ENCODE data around the gene LETM1.

Gene LETM1

DNA sequence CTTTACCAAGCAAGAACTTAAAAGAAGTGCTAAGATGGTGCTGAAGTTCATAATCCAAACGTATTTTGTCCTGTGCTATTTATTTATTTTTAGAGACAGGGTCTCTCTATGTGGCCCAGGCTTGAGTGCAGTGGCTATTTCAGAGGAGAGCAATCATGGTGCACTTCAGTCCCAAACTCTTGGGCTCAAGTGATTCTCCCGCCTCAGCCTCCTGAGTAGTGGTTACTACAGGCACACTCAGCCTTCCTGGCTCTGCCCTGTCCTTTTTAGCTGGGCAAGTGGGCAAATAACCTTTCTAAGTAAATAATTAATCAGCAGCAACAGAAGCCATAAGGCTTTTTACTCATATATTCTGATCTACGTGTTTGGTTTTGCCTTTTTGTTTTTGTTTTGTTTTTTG, 17.8 kb upstream of the LETM1 start:
- FAIRE-seq, result no peak
- no peak for DNase-seq (ENCODE audit: extremely low spot score, insufficient read length, low read depth)

DNA sequence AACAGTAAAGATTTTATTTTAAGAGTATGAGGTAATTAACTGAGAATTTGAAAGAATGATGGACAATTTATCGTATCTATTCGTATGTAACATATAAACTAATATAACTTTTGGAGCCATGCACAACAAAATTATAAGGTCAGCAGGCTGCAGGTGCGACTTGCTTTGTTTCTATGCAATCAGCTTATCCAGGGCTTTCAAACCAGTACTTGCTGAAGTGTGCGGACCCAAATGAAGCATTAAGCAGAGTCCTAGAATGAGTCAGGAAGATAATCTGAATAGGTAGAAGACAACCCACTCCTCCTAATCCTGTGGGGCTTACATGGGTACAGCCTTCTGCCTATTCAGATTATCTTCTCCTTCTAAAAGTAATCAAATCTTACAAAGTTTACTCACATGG, 17.3 kb upstream of the LETM1 start:
- FAIRE-seq (no peak), DNase-seq (ENCODE audit: extremely low spot score, insufficient read length, low read depth) (no peak)

DNA sequence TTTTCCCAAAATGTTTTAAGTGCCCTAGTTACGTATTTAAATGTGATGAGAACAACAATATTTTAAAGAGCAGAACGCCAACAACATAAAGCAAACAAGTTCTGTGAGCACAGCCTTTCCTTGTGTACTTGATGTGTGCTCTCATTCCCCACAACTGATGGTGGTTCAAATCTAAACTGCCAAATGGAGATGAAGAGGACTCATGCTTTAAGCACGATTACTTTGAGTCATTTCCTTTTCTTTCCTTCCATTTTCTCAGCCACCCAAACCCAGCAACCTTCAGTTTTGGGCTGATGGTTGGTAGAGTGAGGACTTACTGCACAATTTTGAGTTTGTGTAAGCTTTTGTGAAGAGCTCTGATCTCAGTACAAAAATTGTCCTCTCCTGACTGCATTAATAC, 16.9 kb upstream of the LETM1 start:
- DNase-seq (ENCODE audit: extremely low spot score, insufficient read length, low read depth) (no peak), FAIRE-seq (peak; percentile 61)

DNA sequence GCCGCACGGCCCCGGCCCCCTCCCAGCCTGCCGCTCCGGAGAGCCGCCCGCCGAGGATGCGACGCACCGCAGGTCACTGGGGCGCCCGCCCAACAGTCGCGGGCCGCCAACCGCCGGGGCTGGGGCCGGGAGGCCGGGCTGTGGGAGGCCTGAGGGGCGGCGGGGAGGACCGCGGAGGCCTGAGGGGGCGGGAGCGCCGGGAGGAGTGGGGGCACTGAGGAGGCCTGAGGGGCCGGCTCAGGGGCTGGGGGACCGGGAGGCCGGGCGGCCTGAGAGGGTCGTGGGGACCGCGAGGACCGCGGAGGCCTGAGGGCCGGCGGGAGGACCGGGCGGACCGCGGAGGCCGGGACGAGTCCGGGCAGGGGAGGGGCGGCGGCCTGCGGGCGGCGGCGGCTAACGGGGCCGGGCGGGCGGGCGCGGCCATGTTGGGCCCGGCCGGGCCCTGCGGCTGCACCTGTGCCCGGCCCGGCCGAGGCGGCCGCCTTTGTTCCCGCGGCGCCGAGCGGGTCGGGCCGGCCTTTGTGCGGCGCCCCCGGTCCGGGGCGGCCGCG, 15.6 kb upstream of the LETM1 start:
- no peak for FAIRE-seq

DNA sequence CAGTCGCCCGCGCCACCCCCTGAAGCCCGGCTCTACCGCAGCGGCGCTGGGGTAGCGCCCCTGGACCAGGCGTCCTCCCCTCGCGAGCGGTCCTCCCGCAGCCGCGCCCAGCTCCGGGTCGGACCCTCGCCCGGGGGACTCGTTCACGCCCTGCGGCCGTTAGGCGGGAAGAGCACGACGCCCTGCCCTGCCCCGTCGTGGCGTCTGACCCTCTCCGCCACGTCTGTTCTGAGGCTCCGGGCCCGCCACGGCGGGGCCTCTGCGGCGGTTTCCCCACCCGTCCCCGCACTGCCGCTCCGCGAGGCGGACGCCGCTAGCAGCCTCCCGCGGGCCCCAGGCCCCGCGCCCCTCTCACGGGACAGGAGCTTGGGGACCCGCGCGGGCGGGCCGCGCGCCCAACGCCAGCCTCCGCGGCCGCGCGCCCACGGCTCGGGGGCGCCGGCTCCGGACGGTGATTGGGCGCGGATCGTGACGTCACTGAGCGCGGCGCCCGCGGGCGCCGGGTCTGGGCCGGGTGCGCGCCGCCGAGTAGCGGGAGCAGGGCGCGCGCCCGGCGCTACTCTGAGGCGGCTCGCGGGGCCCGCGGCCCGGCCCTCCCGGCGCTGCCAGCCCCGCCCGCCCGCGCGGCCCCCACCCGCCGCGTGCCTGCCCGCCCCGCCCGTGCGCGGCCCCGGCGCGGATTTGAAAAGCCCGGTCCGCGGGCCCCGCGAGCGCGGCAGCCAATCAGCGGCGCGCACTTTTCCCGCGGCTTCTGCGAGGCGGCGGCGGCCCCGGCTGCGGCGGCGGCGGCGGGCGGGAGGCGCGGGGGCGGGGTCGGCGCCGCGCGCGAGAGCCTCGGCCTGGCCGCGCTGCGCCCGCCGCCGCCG, 14.9 kb upstream of the LETM1 start, which contains the start of gene NSD2:
Gene NSD2, plus strand, starts transcription at position 816 of the 866 bp plus-strand sequence. CDS start 29,262 bp downstream, outside the sequence.
- peak; percentile 55 for FAIRE-seq
- DNase-seq (ENCODE audit: extremely low spot score, insufficient read length, low read depth), result peak; percentile 85

More for the DNA sequence above, 15.6 kb upstream of the LETM1 start:
- no peak for DNase-seq (ENCODE audit: extremely low spot score, insufficient read length, low read depth)

DNA sequence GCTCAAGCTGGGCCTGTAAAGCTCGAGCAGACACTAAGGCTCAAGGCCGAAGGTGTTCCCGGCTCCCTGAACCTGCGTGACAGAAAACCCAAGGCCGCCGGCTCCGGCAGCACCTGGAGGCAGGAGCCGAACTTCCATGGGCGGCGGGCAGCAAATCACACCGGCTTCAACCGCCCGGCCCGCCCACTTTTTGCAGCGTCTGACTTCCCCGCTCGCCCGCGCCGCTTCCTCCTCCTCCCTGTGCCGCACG, 14.3 kb upstream of the LETM1 start:
- DNase-seq (ENCODE audit: extremely low spot score, insufficient read length, low read depth) (no peak), FAIRE-seq (peak; percentile 70)

DNA sequence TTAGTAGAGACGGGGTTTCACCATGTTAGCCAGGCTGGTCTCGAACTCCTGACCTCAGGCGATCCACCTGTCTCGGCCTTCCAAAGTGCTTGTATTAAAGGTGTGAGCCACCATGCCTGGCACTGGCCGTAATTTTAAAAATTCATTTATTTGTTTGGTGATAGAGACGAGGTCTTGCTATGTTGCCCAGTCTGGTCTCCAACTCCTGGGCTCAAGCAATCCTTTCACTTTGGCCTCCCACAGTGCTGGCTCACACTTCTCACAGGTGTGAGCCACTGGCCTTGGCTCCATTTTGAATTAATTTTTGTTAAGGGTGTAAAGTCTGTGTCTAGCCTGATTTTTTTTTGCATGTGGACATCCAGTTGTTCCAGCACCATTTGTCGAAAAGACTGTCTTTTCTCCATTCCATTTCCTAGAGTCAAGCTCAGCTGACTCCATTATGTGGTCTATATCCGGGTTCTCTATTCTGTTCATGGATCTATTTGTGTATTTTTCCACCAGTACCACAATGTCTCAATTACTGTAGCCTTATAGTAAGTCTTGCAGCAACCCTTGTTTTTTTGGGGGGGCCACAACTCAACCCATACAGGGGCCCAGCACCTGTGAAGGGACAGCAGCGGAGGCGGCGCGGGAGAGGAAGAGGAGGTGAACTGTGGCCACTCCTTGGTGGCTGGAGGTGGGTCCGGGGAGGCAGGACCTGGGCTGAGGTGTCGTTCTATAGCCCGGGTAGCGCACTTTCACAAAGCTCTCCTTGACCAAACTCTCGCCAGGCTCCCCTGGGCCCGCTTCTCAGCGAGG, 13.8 kb upstream of the LETM1 start:
- DNase-seq (ENCODE audit: extremely low spot score, insufficient read length, low read depth) (no peak), FAIRE-seq (peak; percentile 21)

DNA sequence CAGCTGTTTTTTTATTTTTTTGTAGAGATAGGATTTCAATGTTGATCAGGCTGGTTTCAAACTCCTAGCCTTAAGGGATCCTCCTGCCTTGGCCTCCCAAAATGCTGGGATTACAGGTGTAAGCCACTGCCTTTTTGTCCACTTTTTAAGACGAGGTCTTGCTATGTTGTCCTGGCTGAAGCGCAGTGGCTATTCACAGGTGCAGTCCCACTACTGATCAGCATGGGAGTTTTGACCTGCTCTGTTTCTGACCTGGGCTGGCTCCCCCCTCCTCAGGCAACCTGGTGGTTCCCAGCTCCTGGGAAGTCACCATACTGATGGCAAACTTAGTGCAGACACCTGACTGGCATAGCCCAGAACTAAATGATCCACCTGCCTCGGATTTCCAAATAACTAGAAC, 13.0 kb upstream of the LETM1 start:
- DNase-seq (ENCODE audit: extremely low spot score, insufficient read length, low read depth) (no peak), FAIRE-seq (no peak)

DNA sequence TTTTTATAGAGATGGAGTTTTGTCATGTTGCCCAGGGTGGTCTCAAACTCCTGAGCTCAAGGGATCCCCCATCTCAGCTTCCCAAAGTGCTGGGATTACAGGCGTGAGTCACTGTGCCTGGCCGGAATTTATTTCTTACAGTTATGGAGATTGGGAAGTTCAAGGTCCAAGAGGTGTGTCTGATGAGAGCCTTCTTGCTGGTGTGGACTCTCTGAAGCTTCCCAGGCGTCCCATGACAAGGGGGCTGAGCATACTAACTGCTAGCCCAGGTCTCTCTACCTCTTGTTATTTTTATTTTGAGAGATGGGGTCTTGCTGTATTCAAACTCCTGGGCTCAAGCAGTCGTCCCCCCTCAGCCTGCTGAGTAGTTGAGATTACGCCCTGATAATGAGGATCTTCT, 12.3 kb upstream of the LETM1 start:
- FAIRE-seq (no peak), DNase-seq (ENCODE audit: extremely low spot score, insufficient read length, low read depth) (no peak)

DNA sequence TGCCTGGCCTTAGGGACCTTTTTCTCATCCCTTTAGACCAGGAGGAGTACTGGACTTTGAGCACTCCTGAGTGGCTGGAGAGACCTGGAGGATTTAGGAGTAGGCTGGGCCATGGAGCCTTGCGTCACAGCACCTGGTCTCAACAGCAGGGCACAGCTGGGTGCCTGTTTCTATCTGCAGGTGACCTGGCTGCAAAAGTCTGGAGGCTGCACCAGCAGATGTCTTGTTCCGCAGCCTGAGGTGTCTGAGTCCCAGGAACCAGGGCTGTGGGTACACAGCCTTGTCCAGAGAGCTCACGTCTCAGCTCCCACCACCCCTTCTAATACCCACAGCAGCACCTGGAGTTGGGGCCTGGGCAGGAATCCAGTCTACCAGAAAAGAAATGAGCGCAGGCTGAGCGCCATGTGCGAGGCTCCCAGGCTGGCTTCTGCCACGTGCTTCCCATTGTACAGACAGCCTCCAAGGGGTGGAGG, 10.3 kb upstream of the LETM1 start:
- FAIRE-seq (no peak), DNase-seq (ENCODE audit: extremely low spot score, insufficient read length, low read depth) (no peak)

DNA sequence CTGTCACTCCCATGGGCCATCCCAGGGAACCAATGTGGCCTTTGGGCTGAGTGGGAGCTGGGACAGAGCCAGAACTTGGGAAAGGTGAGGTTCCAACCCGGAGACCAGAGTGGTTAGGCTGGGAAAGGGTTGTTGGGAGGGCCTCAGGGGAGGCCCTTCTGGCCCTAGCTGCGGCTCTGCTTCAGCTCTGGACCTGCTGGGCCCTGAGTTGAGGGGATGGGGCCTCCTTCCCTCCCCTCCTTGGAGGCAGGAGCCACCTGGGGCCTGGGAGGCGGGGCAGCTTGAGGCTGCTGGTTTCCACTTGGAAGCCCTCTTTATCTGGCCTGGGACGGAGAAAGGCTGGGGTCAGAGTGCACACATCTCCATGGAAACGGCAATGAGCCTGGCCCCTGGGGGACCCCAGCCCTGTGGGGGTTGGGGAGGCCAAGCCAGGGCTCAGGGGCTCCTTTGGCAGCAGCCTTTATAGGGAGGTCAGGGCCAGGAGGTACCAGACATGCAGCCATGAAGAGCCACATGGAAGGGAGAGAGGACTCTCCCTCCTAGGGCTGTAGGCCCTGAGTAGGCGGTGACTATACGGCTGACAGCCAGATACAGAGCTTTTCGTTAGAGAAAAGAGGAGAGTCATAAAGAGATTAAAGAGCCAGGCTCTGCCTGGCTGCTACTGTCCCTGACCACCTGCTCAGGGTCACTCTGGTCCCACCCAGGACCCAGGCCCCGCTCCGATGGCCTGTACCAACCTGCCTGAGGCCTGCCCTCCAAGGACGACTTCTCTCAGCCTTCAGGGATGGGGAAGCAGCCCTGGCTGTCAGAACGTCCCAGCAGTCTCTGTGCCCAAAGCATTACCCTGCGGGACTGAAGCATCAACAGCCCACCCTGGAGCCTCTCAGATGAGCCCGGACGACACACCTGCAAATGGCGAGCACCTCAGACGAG, 8.4 kb upstream of the LETM1 start:
- FAIRE-seq, result no peak
- no peak for DNase-seq (ENCODE audit: extremely low spot score, insufficient read length, low read depth)

DNA sequence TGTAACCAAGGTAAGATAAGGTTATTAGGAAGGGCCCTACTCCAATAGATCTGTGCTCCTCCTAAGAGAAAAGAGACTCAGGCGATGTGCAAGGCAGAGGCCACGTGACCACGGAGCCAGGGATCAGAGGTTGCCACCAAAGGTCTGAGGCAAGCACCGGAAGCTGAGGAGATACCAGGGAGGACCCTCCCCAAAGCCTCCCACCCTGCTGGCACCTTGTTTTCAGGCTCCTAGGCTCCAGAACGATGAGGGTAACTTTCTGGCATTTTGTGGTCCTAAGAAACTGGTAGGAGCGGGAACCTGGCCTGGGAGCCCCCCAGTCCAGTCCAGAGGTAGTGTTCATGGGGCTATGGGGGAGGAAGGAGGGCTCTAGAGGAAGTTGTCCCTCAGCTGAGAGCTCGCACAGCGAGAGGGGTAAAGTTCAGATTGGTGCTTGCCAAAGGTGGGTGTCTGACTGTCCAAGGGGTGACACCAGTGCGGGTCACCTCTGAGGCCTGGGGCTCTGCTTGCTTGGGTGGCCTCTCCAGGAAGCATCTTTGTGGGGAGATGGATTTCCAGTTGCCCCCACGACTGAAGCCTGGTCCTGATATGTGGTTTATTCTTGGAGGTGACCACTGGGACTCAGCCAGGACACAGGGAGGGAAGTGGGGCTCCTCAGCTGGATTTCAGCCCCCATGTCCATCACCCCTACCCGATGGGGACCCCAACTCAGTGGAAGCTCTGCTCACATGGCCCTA, 7.5 kb upstream of the LETM1 start:
- no peak for DNase-seq (ENCODE audit: extremely low spot score, insufficient read length, low read depth)
- no peak for FAIRE-seq

DNA sequence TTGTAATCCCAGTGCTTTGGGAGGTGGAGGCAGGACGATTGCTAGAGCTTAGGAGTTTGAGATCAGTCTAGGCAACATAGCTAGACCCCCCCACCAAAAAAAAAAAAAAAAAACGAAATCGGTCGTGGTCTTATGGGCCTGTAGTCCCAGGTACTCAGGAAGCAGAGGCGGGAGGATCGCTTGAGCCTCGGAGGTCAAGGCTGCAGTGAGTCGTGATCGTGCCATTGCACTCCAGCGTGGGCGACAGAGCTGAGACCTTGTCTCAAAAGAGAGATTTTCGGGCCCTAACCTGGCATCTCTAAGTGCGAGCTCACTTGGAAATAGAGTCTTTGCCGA, 7.0 kb upstream of the LETM1 start:
- no peak for DNase-seq (ENCODE audit: extremely low spot score, insufficient read length, low read depth)
- no peak for FAIRE-seq

DNA sequence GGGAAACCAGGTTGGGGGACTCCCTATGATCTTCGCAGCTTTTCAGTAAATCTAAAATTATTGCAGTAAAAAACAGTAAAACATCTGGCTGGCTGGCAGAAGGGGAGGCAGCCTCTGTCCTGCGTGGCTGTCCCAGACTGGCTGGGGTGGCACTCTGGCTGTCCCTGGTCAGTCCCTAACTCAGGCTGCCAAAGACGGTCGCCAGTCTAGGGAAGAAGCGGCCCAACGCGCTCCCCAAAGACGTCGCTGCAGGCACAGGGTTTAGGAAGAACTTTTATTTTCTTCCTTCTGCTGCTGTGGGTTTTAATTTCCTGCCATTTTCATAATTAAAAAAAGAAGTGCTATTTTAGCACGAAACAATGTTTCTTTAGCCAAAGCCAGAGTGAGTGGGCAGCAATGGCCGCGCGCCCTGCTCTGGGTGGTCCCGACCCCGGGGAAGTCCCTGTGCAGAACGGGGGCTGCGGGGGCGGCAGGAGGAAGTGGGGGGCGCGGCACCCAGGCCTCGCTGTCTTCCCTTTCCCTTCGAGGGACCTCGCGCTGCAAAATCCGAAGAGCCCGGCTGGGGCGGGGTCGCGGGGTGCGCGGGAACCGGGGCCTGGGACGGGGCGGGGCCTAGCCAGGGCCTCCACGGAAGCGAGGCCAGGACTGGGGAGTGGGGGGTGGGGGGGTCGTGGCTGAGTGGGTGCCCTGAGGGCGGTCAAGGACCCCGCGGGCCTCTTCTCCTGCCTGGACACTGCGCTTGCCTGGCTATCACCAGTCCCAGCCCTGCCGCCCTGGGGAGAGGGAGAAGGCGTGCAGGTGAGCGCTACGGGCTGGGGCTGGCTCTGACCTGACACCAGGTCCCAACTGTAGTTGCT, 6.3 kb upstream of the LETM1 start:
- FAIRE-seq, result no peak
- DNase-seq (ENCODE audit: extremely low spot score, insufficient read length, low read depth), result no peak

DNA sequence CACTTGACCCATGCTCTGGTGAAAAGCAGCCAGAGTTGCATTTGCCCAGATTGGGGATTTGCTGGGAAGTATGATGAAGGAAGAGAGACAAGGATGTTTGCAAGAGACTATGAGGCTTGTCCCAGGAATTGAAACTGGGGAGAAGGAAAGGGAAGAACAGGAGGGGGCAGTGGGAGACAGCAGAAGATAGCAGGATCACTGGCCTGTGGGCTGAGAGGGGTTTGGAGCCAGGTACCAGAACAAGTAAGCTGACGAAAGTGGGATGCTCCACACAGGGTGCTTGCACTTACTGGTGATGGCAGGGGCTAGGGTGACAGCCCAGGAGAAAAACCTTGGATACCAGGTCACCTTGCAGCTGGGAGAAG, 3.4 kb upstream of the LETM1 start:
- no peak for FAIRE-seq
- DNase-seq (ENCODE audit: extremely low spot score, insufficient read length, low read depth), result no peak

DNA sequence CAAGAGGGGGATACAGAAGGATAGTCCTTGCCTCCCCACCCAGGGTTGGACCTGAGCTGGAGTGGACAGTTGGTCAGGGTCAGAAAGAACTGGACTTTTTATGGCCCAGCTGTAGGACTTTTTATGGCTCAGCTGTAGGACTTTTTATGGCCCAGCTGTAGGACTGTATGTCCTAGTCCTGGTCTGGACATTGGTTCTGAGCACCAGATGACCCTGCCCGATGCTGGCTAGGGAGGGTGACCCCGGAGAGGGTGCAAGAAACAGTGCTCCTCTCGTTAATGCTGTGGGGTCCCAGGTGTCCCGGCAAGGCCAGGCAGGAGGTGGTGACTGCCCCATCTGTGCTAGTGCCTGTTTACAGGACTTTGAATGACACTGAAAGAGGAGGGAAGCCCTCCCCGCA, 2.0 kb upstream of the LETM1 start:
- FAIRE-seq, result no peak

DNA sequence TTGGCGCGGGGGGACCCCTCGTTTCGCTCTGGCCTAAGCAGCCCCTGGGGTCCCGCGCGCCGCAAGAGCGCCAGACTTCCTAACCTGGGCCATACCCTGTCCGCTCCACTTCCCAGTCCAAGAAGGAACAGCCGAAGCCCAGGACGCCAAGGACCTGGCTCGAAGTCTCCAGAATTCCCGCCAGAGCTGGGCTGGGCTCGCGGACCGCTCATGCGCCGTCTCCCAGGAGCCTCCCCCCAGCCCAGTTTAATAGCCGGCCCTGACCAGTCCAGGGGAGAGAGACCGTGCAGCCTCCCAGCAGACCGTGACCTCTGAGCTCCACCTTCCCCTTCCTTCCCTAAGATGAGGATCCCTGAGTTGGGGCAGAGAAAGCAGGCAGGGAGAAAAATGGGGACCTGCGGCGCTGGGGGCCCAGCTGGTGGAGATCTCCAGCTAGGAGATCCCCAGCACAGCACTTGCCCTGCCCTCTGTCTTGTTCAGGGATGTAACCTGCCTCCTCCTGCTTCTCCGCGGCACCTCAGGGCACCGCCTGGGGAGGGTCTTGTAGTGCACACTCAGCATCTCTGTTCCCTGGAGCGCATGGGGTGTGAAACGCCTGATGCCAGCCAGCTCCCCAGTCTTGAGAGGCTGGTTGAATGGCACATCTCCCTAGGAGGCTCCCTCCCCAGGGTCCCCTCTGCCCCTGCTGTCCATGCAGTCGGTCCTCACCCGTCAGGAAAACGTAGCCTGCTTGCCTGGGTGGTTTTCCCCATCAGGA, 1.2 kb upstream of the LETM1 start:
- FAIRE-seq (no peak), DNase-seq (ENCODE audit: extremely low spot score, insufficient read length, low read depth) (no peak)

More for the DNA sequence above, 2.0 kb upstream of the LETM1 start:
- no peak for DNase-seq (ENCODE audit: extremely low spot score, insufficient read length, low read depth)

All from GM18507 (cell line).